Lower leg skin (tissue), 3 donors: ENCODE measurements around the gene TMEM45A.

Experiments
- CTCF ChIP-seq, 3 donors: fragments of 450-650 bp; IDR thresholded peaks; one replicate each; pipeline ENCODE4 v1.5.1; 2016; ENCODE audit warnings: antibody characterized with exemption in 3 of 3, mild to moderate bottlenecking in 3 of 3, moderate library complexity in 2 of 3
- POLR2A ChIP-seq, 2 donors: fragments of 450-650 bp; IDR thresholded peaks; one replicate each; pipeline ENCODE4 v1.6.1; 2016 to 2017; ENCODE audit warnings: antibody characterized with exemption in 2 of 2, mild to moderate bottlenecking in 1 of 2, moderate library complexity in 1 of 2

- TF ChIP-seq CTCF (IDR thresholded peaks at IDR 0.05) = no peak
- TF ChIP-seq POLR2A (IDR thresholded peaks at IDR 0.05) = no peak
Observed at GRCh38 chr3:100561459-100562158, 69.2 kb downstream of the TMEM45A start.
